Left ventricle myocardium superior (tissue), 1 donor: ENCODE results near the gene TBC1D3L. TPM values are rescaled to one million over a fixed set of nuclear protein-coding genes. Genes with fewer than 3 reads are reported as not detected.
"Not testable (repeated sequence)": the region's sequence is repeated elsewhere in the genome, so short reads cannot be mapped to it uniquely, and the experiment has no call there.

ENCODE experiments used
- ATAC-seq: fragments of 200-7000 bp; cut with Tn5 transposase; one replicate; pipeline ENCODE4 v1.9.1; 2020; ENCODE audit warnings: mild to moderate bottlenecking, moderate library complexity
- DNase-seq: peaks from one replicate; pipeline ENCODE4 v3.0.0-alpha.2; 2020
- intact Hi-C: fragments of 100-400 bp; cut with micrococcal nuclease; formaldehyde crosslinking; loops from one replicate; pipeline ENCODE4 v1.11.0; 2022
- long read RNA-seq: library from polyadenylated mRNA; unstranded; transcript quantifications from one replicate; pipeline ENCODE4 v2.0.0, GENCODE V29; 2021
- total RNA-seq: library from RNA; stranded (reverse); fragmentation: NEBNext Ultra II Directional; extraction: Animal tissue kit (Norgen Biotek cat#: 25700); gene quantifications from one replicate; pipeline ENCODE4 v1.2.1, GENCODE V29; 2021
- donor health status: DM: no; HTN: yes; CAD: no; lungs with severe emphysema.

The TBC1D3L gene
- total RNA-seq: 8.6 TPM
- long read RNA-seq, partial matches to known transcripts: 9 of 10 reads
- long read RNA-seq, other reads (novel, unspliced or antisense): 0 of 10 reads

- ATAC-seq, DNase-seq, intact Hi-C loops: not testable (repeated sequence)
Observed at GRCh38 chr17:37988960-37989359, at the start of gene TBC1D3L. Gene TBC1D3L, minus strand, starts transcription at chr17:37989060. Its CDS starts 1,540 bp downstream, at chr17:37987520.

- intact Hi-C loops: not testable (repeated sequence)
Observed at GRCh38 chr17:38003676-38004075, 14.8 kb upstream of the TBC1D3L start, which contains the start of gene TBC1D3D. Gene TBC1D3D, plus strand, starts transcription at chr17:38003976. Its CDS starts 1,585 bp downstream, at chr17:38005561.

More at GRCh38 chr17:38003676-38004075, 14.8 kb upstream of the TBC1D3L start, which contains the start of gene TBC1D3D:
- DNase-seq, ATAC-seq: not testable (repeated sequence)

Other genes with a start within 250 kb of the TBC1D3L start
- not detected for gene HNF1B, start 244.0 kb downstream of the TBC1D3L start, total RNA-seq
- gene TBC1D3K, start 64.6 kb downstream of the TBC1D3L start, total RNA-seq: not detected
- gene TBC1D3D, start 14.9 kb upstream of the TBC1D3L start, total RNA-seq: not detected
- gene TBC1D3C, start 79.6 kb upstream of the TBC1D3L start, total RNA-seq: not detected
- gene TBC1D3E, start 138.9 kb upstream of the TBC1D3L start, total RNA-seq: not detected
- gene TBC1D3, start 203.5 kb upstream of the TBC1D3L start, total RNA-seq: not detected